GM23338 (cell line): ENCODE measurements around the gene SSX2. TPM values are rescaled to one million over a fixed set of nuclear protein-coding genes. Genes with fewer than 3 reads are reported as not detected.
A peak's percentile ranks its signal among the peaks of the same experiment; 100 is the strongest.
"Not testable (repeated sequence)": the region's sequence is repeated elsewhere in the genome, so short reads cannot be mapped to it uniquely, and the experiment has no call there.

Source experiments
- ATAC-seq: fragments of 200-7000 bp; cut with Tn5 transposase; 3 replicates; pipeline ENCODE4 v1.9.1; 2020
- DNase-seq: peaks from one replicate; pipeline ENCODE4 v3.0.0-alpha.2; 2015; ENCODE audit warnings: low spot score
- H2AFZ ChIP-seq: fragments of 200-600 bp; sonication (generic); 2 replicates; pipeline ENCODE4 v1.8.0; 2016; ENCODE audit warnings: antibody characterized with exemption, mild to moderate bottlenecking, moderate library complexity
- H3F3A ChIP-seq: fragments of 200-600 bp; sonication (generic); replicated peaks from 2 replicates; pipeline ENCODE4 v1.8.0; 2017; ENCODE audit warnings: antibody characterized with exemption, mixed run types, low read depth
- H3K27ac ChIP-seq: fragments of 200-600 bp; sonication (generic); 2 replicates; pipeline ENCODE4 v1.6.1; 2016; ENCODE audit warnings: low read depth
- H3K27me3 ChIP-seq: fragments of 200-600 bp; sonication (generic); 2 replicates; pipeline ENCODE4 v1.8.0; 2016; ENCODE audit warnings: mild to moderate bottlenecking, mixed run types, moderate library complexity; ENCODE audit not compliant: insufficient read depth
- H3K36me3 ChIP-seq: fragments of 200-600 bp; sonication (generic); 2 replicates; pipeline ENCODE4 v1.8.0; 2016; ENCODE audit warnings: mild to moderate bottlenecking; ENCODE audit not compliant: insufficient read depth
- H3K4me1 ChIP-seq: fragments of 200-600 bp; sonication (generic); 2 replicates; pipeline ENCODE4 v1.8.0; 2016; ENCODE audit warnings: mild to moderate bottlenecking, moderate library complexity; ENCODE audit not compliant: insufficient read depth
- H3K4me2 ChIP-seq: fragments of 200-600 bp; sonication (generic); 2 replicates; pipeline ENCODE4 v1.7.1; 2017; ENCODE audit warnings: mixed run types
- H3K4me3 ChIP-seq: fragments of 200-600 bp; sonication (generic); 2 replicates; pipeline ENCODE4 v1.6.1; 2016; ENCODE audit warnings: mixed run types
- H3K79me2 ChIP-seq: fragments of 200-600 bp; sonication (generic); replicated peaks from 2 replicates; pipeline ENCODE4 v1.8.0; 2017; ENCODE audit warnings: mild to moderate bottlenecking; ENCODE audit not compliant: insufficient read depth
- H3K9me2 ChIP-seq: fragments of 200-600 bp; sonication (generic); 2 replicates; pipeline ENCODE4 v1.8.0; 2017; ENCODE audit not compliant: insufficient read depth
- H4K20me1 ChIP-seq: fragments of 200-600 bp; sonication (generic); replicated peaks from 2 replicates; pipeline ENCODE4 v1.8.0; 2017; ENCODE audit warnings: mild to moderate bottlenecking; ENCODE audit not compliant: insufficient read depth
- H3K27ac Mint-ChIP-seq: 2 replicates; pipeline ENCODE4 v1.8.0; 2020; ENCODE audit warnings: inconsistent platforms, mild to moderate bottlenecking, moderate library complexity, mixed read lengths
- H3K27me3 Mint-ChIP-seq: 3 replicates; pipeline ENCODE4 v1.8.0; 2022; ENCODE audit warnings: low read depth, mild to moderate bottlenecking, moderate library complexity, mixed read lengths, inconsistent platforms; ENCODE audit not compliant: insufficient read depth, poor library complexity
- H3K36me3 Mint-ChIP-seq: 3 replicates; pipeline ENCODE4 v1.8.0; 2021; ENCODE audit warnings: low read depth, mild to moderate bottlenecking, inconsistent platforms, moderate library complexity, mixed read lengths
- H3K4me1 Mint-ChIP-seq: 3 replicates; pipeline ENCODE4 v1.8.0; 2020; ENCODE audit warnings: mild to moderate bottlenecking, inconsistent platforms, mixed read lengths
- H3K4me3 Mint-ChIP-seq: 3 replicates; pipeline ENCODE4 v1.8.0; 2021; ENCODE audit warnings: moderate library complexity, mild to moderate bottlenecking, inconsistent platforms, mixed read lengths
- H3K9me3 Mint-ChIP-seq: 3 replicates; pipeline ENCODE4 v1.8.0; 2020; ENCODE audit warnings: moderate library complexity, mild to moderate bottlenecking, inconsistent platforms, mixed read lengths
- long read RNA-seq: library from polyadenylated mRNA; unstranded; transcript quantifications from one replicate; pipeline ENCODE4 v2.0.0, GENCODE V29; 2020; ENCODE audit not compliant: unreplicated experiment
- polyA plus RNA-seq: library from polyadenylated mRNA; unstranded; fragments of >200 nt; fragmentation: Nextera tagmentation; extraction: Ambion mirVana; gene quantifications from 2 replicates; pipeline ENCODE4 v1.2.1, GENCODE V29; 2016
- total RNA-seq: library from RNA; depleted of rRNA; stranded (reverse); fragments of >200 nt; shearing (Covaris generic); gene quantifications from 2 replicates; pipeline ENCODE4 v1.2.3, GENCODE V29; 2014; rRNA removed

SSX2 gene, protein sequence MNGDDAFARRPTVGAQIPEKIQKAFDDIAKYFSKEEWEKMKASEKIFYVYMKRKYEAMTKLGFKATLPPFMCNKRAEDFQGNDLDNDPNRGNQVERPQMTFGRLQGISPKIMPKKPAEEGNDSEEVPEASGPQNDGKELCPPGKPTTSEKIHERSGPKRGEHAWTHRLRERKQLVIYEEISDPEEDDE
- 0.39 and 0.83 TPM in 2 replicates for total RNA-seq
- polyA plus RNA-seq, result 0.29 TPM in 1 of 2 replicates, not detected in the other
- long read RNA-seq, result 0 reads

GRCh38 chrX:52707078-52707477, at the start of gene SSX2:
SSX2 (minus strand) TSS chrX:52707178; CDS start chrX:52705749, 1,429 bp downstream.
- H3K9me3 Mint-ChIP-seq, H3K4me2 ChIP-seq, H3K27ac ChIP-seq, H3K36me3 Mint-ChIP-seq, H3K9me2 ChIP-seq, H3K27me3 Mint-ChIP-seq, H3K4me1 ChIP-seq, H3K4me3 Mint-ChIP-seq, H3K4me1 Mint-ChIP-seq, H2AFZ ChIP-seq, ATAC-seq, H3K27me3 ChIP-seq, H3F3A ChIP-seq, H3K36me3 ChIP-seq, H3K27ac Mint-ChIP-seq, H4K20me1 ChIP-seq, DNase-seq, H3K4me3 ChIP-seq, H3K79me2 ChIP-seq: not testable (repeated sequence)

DNA sequence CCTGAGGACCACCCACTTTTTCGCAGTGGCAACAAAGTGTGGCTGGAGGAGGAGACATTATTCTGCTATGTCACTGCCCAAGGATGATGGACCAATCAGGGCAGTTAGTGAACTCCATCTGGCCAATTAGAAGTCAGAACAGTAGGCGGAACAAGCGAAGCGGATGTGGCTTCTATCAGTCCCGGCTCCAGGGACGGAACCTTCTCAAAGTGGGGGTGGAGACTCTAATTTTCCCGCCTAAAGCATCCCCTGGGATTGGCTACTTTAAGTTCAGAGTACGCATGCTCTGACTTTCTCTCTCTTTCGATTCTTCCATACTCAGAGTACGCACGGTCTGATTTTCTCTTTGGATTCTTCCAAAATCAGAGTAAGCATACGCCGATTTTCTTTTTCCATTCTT, 44.0 kb upstream of the SSX2 start, which contains the start of gene SSX2B:
TSS of gene SSX2B (plus strand) at position 301 of the 400 bp plus-strand sequence. CDS start 1,429 bp downstream, outside the sequence.
- not testable (repeated sequence) for H3K9me3 Mint-ChIP-seq, H2AFZ ChIP-seq, H4K20me1 ChIP-seq

DNA sequence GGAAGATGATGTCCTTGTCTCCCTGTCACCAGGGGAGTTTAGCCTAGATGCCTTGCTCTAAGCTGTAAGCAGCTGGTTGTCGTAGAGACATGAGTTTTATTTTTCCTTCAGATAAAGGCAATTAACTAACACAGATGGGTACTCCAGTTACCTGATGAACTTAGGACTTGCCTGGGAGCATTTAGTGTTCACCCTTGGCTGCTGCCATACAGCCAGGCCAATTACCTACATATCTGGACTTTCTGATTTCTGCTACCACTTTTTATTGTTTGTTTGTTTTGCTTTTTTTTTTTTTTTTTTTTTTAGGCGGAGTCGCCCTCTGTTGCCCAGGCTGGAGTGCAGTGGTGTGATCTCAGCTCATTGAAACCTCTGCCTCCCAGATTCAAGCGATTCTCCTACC, 14.9 kb downstream of the SSX2 start:
- not testable (repeated sequence) for ATAC-seq, H2AFZ ChIP-seq, H3F3A ChIP-seq, DNase-seq, H3K36me3 ChIP-seq, H3K36me3 Mint-ChIP-seq, H3K27ac ChIP-seq, H3K79me2 ChIP-seq, H3K9me2 ChIP-seq, H3K27ac Mint-ChIP-seq, H3K4me2 ChIP-seq, H4K20me1 ChIP-seq, H3K4me1 Mint-ChIP-seq, H3K4me3 Mint-ChIP-seq, H3K27me3 ChIP-seq, H3K4me1 ChIP-seq, H3K27me3 Mint-ChIP-seq, H3K9me3 Mint-ChIP-seq, H3K4me3 ChIP-seq

More for the DNA sequence above, 44.0 kb upstream of the SSX2 start, which contains the start of gene SSX2B:
- not testable (repeated sequence) for H3K79me2 ChIP-seq, H3K27ac Mint-ChIP-seq, DNase-seq, H3K36me3 Mint-ChIP-seq, H3K4me1 Mint-ChIP-seq, H3K4me1 ChIP-seq, H3F3A ChIP-seq, H3K27me3 Mint-ChIP-seq, H3K27me3 ChIP-seq, ATAC-seq, H3K4me3 Mint-ChIP-seq, H3K9me2 ChIP-seq, H3K4me2 ChIP-seq, H3K36me3 ChIP-seq, H3K4me3 ChIP-seq, H3K27ac ChIP-seq

GRCh38 chrX:52662218-52662617, 44.8 kb downstream of the SSX2 start:
- not testable (repeated sequence) for H3K9me3 Mint-ChIP-seq, ATAC-seq, H3K79me2 ChIP-seq, H3K4me2 ChIP-seq, H3K36me3 Mint-ChIP-seq, H3K4me3 Mint-ChIP-seq, H3K36me3 ChIP-seq, DNase-seq, H3K9me2 ChIP-seq, H3K27ac ChIP-seq, H4K20me1 ChIP-seq, H3K27me3 ChIP-seq, H3K4me3 ChIP-seq, H3F3A ChIP-seq, H3K4me1 ChIP-seq, H3K27ac Mint-ChIP-seq, H3K27me3 Mint-ChIP-seq, H3K4me1 Mint-ChIP-seq, H2AFZ ChIP-seq

DNA sequence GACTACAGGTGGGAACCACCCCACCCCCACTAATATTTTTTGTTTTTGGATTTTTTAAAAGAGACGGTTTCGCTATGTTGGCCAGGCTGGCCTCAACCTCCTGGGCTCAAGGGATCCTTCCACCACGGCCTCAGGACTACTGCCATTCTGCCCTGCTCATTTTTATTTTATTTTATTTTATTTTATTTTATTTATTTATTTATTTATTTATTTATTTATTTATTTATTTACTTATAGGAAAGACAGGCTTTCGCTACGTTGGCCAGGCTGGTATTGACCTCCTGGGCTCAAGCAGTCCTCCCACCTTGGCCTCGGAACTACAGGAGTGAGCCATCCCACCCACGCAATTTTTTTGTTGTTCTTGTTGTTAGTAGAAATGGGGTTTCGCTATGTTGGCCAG, 51.5 kb downstream of the SSX2 start:
- not testable (repeated sequence) for H3K27me3 ChIP-seq, H4K20me1 ChIP-seq, H3K4me2 ChIP-seq, H3K4me3 ChIP-seq, H3K36me3 Mint-ChIP-seq, H3K9me3 Mint-ChIP-seq, ATAC-seq, H3K79me2 ChIP-seq, H3K27ac ChIP-seq, H3K4me1 ChIP-seq, H3K36me3 ChIP-seq, H3K27ac Mint-ChIP-seq, H3K4me3 Mint-ChIP-seq, H3K27me3 Mint-ChIP-seq, H3F3A ChIP-seq, DNase-seq, H2AFZ ChIP-seq, H3K4me1 Mint-ChIP-seq, H3K9me2 ChIP-seq

- not testable (repeated sequence) for H3K4me2 ChIP-seq, ATAC-seq, H3F3A ChIP-seq, H3K27ac ChIP-seq, H3K36me3 ChIP-seq, H3K27me3 Mint-ChIP-seq, H3K79me2 ChIP-seq, H2AFZ ChIP-seq, H3K4me1 Mint-ChIP-seq, H3K36me3 Mint-ChIP-seq, H3K4me3 Mint-ChIP-seq, H3K4me1 ChIP-seq, H4K20me1 ChIP-seq, H3K9me2 ChIP-seq, H3K9me3 Mint-ChIP-seq, H3K4me3 ChIP-seq, H3K27ac Mint-ChIP-seq, H3K27me3 ChIP-seq
- peak; percentile 1 for DNase-seq
Observed at GRCh38 chrX:52654800-52655199, 52.2 kb downstream of the SSX2 start, which contains the start of gene SSX7. SSX7 (minus strand) TSS chrX:52654900; CDS start chrX:52653472, 1,428 bp downstream.
